Tibial artery (tissue), 4 donors: ENCODE results near the gene PDE4B.

Experiments
- DNase-seq, 2 donors: peaks; one replicate each; pipeline ENCODE4 v3.0.0-alpha.2; 2019
- H3K27ac ChIP-seq, 2 donors: fragments of 200-600 bp; sonication (generic) in 1 of 2; 1 replicate in 1 of 2; 2 replicates in 1 of 2; pipeline ENCODE4 v1.5.1; 2018 to 2019; ENCODE audit warnings: mild to moderate bottlenecking in 1 of 2
- H3K27me3 ChIP-seq, 2 donors: fragments of 200-600 bp; sonication (generic) in 1 of 2; one replicate each; pipeline versions ENCODE4 v1.5.1 to v1.6.0; 2016 to 2019
- H3K36me3 ChIP-seq, 3 donors: fragments of 200-600 bp; sonication (generic) in 2 of 3; one replicate each; pipeline ENCODE4 v1.5.1; 2016 to 2019; ENCODE audit warnings: mild to moderate bottlenecking in 2 of 3
- H3K4me1 ChIP-seq, 4 donors: fragments of 200-600 bp; sonication (generic) in 2 of 4; 1 replicate in 3 of 4; 2 replicates in 1 of 4; pipeline ENCODE4 v1.5.1; 2016 to 2019
- H3K4me3 ChIP-seq, 2 donors: fragments of 200-600 bp; sonication (generic) in 1 of 2; 1 replicate in 1 of 2; 2 replicates in 1 of 2; pipeline ENCODE4 v1.5.1; 2018 to 2019; ENCODE audit warnings: mild to moderate bottlenecking in 2 of 2
- H3K9me3 ChIP-seq, 3 donors: fragments of 200-600 bp; sonication (generic) in 1 of 3; one replicate each; pipeline ENCODE4 v1.5.1; 2016 to 2019
- CTCF ChIP-seq, 2 experiments: fragments of 200-600 bp in 1 of 2; fragments of 450-650 bp in 1 of 2; IDR thresholded peaks; one replicate each; pipeline ENCODE4 v1.5.1; 2017 to 2019; ENCODE audit warnings: antibody characterized with exemption in 2 of 2, mild to moderate bottlenecking in 1 of 2, moderate library complexity in 1 of 2
- intact Hi-C: fragments of 100-400 bp; cut with DNase I; formaldehyde crosslinking; loops from one replicate; pipeline ENCODE4 v1.15.0; 2023; ENCODE audit warnings: low total_unique reads

Gene PDE4B

GRCh38 chr1:66182551-66183178, 390.0 kb downstream of the PDE4B start:
- Histone ChIP-seq H3K4me1 (no peaks in the 10 kb centered on the region), H3K36me3 (no peaks in the 10 kb centered on the region), H3K9me3 (no peaks in the 10 kb centered on the region), H3K27ac (no peak overlapping the region), H3K4me3 (no peak overlapping the region), H3K27me3 (no peaks in the 10 kb centered on the region)
- intact Hi-C loops: no loop called here
- TF ChIP-seq CTCF (IDR thresholded peaks at IDR 0.05): no peak
- no peak for DNase-seq

DNA sequence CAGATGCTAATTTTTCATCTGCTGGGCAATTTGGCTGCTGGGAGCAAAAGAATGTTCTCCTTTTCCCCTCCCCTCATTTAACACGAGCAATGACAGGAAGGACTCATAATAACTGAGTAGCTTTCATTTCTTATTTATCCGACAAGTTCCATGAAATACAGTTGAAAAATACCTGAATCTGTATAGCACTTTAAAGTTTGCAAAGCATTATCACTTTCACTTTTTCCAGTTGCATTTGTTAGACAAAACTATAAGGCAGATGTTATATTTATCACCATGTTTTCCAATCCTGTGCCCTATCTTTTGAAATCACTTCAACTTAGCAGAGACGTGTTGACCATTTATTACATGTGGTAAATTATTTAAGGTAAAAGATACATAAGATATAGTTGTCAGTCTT, 390.7 kb downstream of the PDE4B start:
- H3K27me3 ChIP-seq: no peaks in the 10 kb centered on the region

GRCh38 chr1:66197120-66197519, 404.4 kb downstream of the PDE4B start:
- Histone ChIP-seq H3K36me3 (no peaks in the 10 kb centered on the region), H3K4me3 (no peak overlapping the region), H3K27me3 (no peaks in the 10 kb centered on the region), H3K27ac (no peak overlapping the region), H3K4me1 (no peaks in the 10 kb centered on the region), H3K9me3 (no peaks in the 10 kb centered on the region)
- DNase-seq: no peak
- TF ChIP-seq CTCF (IDR thresholded peaks at IDR 0.05): no peak
- intact Hi-C loops: no loop called here

More for the DNA sequence above, 390.7 kb downstream of the PDE4B start:
- DNase-seq: no peak
- H3K9me3 ChIP-seq: no peaks in the 10 kb centered on the region
- no peak for TF ChIP-seq CTCF (IDR thresholded peaks at IDR 0.05)
- H3K27ac ChIP-seq: no peak overlapping the region
- intact Hi-C loops: no loop called here
- H3K36me3 ChIP-seq: no peaks in the 10 kb centered on the region
- no peaks in the 10 kb centered on the region for H3K4me1 ChIP-seq
- no peak overlapping the region for H3K4me3 ChIP-seq

DNA sequence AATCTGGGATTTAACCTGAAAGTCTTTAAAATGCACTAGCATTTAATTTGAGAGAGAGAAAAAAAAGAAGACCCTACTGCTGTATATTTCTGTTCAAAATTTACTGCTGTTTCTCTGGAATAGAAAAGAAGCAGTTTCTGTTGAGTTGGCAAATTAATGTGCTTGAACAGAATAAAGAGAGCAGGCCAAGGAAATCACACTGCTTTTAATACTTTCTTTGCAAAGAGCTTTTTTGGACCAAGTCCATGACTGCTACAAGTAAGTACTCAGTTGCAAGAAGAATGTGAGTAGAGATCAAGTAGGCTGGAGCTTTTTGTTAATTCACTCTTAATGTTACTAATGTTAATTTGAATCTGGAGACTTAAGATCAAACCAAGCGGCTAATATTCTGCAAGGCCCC, 405.1 kb downstream of the PDE4B start:
- TF ChIP-seq CTCF (IDR thresholded peaks at IDR 0.05): no peak
- Histone ChIP-seq H3K4me1 (no peaks in the 10 kb centered on the region), H3K9me3 (no peaks in the 10 kb centered on the region), H3K4me3 (no peak overlapping the region), H3K36me3 (no peaks in the 10 kb centered on the region), H3K27me3 (no peaks in the 10 kb centered on the region), H3K27ac (no peak overlapping the region)
- intact Hi-C loops: no loop called here
- no peak for DNase-seq

GRCh38 chr1:66206563-66207144, 414.0 kb downstream of the PDE4B start:
- Histone ChIP-seq H3K27me3 (no peaks in the 10 kb centered on the region), H3K4me1 (no peaks in the 10 kb centered on the region), H3K9me3 (no peaks in the 10 kb centered on the region), H3K36me3 (no peaks in the 10 kb centered on the region), H3K4me3 (no peak overlapping the region), H3K27ac (no peak overlapping the region)
- intact Hi-C loops: no loop called here
- TF ChIP-seq CTCF (IDR thresholded peaks at IDR 0.05): no peak
- DNase-seq: no peak
